ENCODE data around the gene KCNQ1OT1.

The KCNQ1OT1 gene

DNA sequence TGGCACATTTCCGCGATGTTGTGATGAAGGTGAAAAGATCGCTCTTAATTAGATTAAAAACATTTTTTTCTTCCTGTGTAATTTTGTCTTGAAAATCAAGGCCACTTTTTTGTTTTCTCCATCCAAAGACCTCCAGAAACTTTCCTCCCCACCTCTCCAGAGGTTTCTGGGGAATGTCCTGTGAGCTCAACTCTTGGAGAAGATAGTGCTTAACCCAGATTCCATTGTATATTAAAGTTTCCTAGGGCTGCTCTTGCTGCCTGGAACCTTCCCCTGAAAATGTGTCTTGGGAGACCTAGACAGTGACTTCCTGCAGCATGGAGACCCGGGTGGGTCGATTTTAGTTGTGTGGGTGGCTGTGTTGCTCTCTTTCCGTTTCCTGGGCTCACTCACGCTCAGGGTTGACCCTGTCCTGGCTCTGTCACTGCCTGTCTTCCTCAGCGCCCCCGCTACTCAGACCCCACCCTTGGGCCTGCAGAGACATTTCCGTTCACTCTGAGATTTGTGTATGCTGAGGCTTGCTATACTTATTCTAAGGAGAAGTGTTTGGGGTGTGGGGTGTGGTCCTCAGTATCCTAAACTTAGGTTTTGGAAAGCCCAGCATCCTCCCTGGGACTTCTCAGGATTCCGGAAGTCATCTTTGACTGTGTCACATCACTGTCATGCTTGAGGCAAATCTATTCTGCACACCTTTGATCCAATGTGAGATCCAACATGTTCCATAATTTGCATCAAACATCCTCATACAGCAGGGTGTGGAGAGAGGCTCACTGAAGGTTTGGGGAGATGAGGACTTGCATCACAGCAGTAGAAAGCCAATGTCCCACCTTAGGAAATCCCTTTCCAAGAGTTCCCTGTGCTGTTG is 47.2 kb downstream of the KCNQ1OT1 start:
- no peak for ATAC-seq
- no peak for TF ChIP-seq ZFP3 (CRISPR knock-in tag; IDR thresholded peaks at IDR 0.05)
- TF ChIP-seq, protein P1, sequence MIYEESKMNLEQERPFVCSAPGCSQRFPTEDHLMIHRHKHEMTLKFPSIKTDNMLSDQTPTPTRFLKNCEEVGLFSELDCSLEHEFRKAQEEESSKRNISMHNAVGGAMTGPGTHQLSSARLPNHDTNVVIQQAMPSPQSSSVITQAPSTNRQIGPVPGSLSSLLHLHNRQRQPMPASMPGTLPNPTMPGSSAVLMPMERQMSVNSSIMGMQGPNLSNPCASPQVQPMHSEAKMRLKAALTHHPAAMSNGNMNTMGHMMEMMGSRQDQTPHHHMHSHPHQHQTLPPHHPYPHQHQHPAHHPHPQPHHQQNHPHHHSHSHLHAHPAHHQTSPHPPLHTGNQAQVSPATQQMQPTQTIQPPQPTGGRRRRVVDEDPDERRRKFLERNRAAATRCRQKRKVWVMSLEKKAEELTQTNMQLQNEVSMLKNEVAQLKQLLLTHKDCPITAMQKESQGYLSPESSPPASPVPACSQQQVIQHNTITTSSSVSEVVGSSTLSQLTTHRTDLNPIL (CRISPR knock-in tag; IDR thresholded peaks at IDR 0.05; ENCODE audit: low read depth), result no peak

DNA sequence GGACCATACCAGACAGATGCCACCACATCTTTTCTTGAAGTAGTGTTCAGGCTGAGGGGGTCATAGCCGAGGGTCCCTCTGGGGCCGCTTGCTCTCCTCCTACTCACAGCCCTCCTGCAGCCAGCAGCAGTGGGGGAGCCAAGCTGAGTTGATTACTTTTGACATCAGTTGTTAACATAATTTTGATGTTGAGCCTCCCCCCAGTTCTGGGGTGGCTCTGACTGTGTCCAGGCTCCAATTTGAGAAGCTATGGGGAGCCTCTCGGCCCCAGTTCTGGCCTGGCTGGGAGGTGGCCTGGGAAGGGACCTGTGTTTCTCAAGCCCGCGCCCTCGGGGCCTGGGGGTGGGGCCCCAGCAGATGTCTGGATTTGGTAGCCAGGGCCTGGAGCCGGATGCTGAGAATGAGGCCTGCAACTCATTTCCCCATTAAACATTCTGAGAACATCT is 47.9 kb downstream of the KCNQ1OT1 start:
- TF ChIP-seq, protein P1 (CRISPR knock-in tag; IDR thresholded peaks at IDR 0.05; ENCODE audit: low read depth), result no peak
- TF ChIP-seq ZC3H10 (CRISPR knock-in tag; IDR thresholded peaks at IDR 0.05) (no peak), TOX (CRISPR knock-in tag; IDR thresholded peaks at IDR 0.05; ENCODE audit: borderline replicate concordance) (no peak), ISL1 (CRISPR knock-in tag; IDR thresholded peaks at IDR 0.05) (no peak), TCF4 (CRISPR knock-in tag; IDR thresholded peaks at IDR 0.05; ENCODE audit: borderline replicate concordance) (no peak; the same call in 1 of the 2 replicates), ZNF70 (CRISPR knock-in tag; IDR thresholded peaks at IDR 0.05) (no peak), OSR1 (CRISPR knock-in tag; IDR thresholded peaks at IDR 0.05) (no peak), CSDC2 (CRISPR knock-in tag; IDR thresholded peaks at IDR 0.05) (no peak), ARNTL (CRISPR knock-in tag; IDR thresholded peaks at IDR 0.05; ENCODE audit: borderline replicate concordance, low read depth) (no peak), SNAI2 (CRISPR knock-in tag; IDR thresholded peaks at IDR 0.05) (no peak), RARB (CRISPR knock-in tag; IDR thresholded peaks at IDR 0.05) (no peak), ESRRG (CRISPR knock-in tag; IDR thresholded peaks at IDR 0.05) (no peak), ZNF565 (CRISPR knock-in tag; conservative IDR thresholded peaks at IDR 0.05; ENCODE audit: low read depth) (no peak), GLIS3 (CRISPR knock-in tag; IDR thresholded peaks at IDR 0.05) (no peak)
- TF ChIP-seq, protein P2, sequence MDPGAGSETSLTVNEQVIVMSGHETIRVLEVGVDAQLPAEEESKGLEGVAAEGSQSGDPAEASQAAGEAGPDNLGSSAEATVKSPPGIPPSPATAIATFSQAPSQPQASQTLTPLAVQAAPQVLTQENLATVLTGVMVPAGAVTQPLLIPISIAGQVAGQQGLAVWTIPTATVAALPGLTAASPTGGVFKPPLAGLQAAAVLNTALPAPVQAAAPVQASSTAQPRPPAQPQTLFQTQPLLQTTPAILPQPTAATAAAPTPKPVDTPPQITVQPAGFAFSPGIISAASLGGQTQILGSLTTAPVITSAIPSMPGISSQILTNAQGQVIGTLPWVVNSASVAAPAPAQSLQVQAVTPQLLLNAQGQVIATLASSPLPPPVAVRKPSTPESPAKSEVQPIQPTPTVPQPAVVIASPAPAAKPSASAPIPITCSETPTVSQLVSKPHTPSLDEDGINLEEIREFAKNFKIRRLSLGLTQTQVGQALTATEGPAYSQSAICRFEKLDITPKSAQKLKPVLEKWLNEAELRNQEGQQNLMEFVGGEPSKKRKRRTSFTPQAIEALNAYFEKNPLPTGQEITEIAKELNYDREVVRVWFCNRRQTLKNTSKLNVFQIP (CRISPR knock-in tag; IDR thresholded peaks at IDR 0.05; ENCODE audit: borderline replicate concordance, low read depth), result no peak
- TF ChIP-seq, protein P3, sequence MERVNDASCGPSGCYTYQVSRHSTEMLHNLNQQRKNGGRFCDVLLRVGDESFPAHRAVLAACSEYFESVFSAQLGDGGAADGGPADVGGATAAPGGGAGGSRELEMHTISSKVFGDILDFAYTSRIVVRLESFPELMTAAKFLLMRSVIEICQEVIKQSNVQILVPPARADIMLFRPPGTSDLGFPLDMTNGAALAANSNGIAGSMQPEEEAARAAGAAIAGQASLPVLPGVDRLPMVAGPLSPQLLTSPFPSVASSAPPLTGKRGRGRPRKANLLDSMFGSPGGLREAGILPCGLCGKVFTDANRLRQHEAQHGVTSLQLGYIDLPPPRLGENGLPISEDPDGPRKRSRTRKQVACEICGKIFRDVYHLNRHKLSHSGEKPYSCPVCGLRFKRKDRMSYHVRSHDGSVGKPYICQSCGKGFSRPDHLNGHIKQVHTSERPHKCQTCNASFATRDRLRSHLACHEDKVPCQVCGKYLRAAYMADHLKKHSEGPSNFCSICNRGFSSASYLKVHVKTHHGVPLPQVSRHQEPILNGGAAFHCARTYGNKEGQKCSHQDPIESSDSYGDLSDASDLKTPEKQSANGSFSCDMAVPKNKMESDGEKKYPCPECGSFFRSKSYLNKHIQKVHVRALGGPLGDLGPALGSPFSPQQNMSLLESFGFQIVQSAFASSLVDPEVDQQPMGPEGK (CRISPR knock-in tag; IDR thresholded peaks at IDR 0.05; ENCODE audit: borderline replicate concordance), result no peak
- no peak for ATAC-seq

DNA sequence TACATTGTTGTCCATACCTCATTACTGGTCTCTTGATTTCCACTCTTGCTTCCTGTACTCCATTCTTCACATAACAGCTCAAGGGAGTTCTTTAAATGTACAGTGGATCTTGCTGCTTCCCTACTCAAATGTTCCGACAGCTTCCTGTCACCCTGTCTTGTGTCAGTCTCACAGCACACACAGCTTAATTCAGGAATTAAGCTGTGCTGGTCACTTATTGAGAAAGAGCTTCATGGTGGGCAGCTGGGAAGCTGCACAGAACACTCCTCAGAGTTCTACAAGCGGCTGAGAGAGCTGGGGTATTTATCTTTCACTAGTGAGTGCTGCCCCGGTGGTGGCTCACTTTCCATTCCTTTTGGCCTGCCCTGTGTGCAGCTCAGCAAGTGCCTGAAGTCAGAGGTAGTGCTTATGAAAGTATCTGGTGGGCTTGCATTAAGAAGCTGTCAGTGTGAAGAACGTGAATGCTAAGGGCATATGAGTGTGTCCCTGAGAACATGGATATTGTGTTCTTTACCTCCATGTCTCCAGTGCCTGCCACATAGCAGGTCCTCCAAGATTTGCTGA is 48.7 kb downstream of the KCNQ1OT1 start:
- ATAC-seq, result no peak
- TF ChIP-seq ZNF565 (CRISPR knock-in tag; conservative IDR thresholded peaks at IDR 0.05; ENCODE audit: low read depth) (no peak), ZNF70 (CRISPR knock-in tag; IDR thresholded peaks at IDR 0.05) (no peak), SNAI2 (CRISPR knock-in tag; IDR thresholded peaks at IDR 0.05) (no peak), ARNTL (CRISPR knock-in tag; IDR thresholded peaks at IDR 0.05; ENCODE audit: borderline replicate concordance, low read depth) (no peak), ZNF8 (CRISPR knock-in tag; IDR thresholded peaks at IDR 0.05) (no peak), GLIS3 (CRISPR knock-in tag; IDR thresholded peaks at IDR 0.05) (no peak), ZC3H10 (CRISPR knock-in tag; IDR thresholded peaks at IDR 0.05) (no peak), ISL1 (CRISPR knock-in tag; IDR thresholded peaks at IDR 0.05) (no peak), TOX (CRISPR knock-in tag; IDR thresholded peaks at IDR 0.05; ENCODE audit: borderline replicate concordance) (no peak)
- TF ChIP-seq, protein P4, sequence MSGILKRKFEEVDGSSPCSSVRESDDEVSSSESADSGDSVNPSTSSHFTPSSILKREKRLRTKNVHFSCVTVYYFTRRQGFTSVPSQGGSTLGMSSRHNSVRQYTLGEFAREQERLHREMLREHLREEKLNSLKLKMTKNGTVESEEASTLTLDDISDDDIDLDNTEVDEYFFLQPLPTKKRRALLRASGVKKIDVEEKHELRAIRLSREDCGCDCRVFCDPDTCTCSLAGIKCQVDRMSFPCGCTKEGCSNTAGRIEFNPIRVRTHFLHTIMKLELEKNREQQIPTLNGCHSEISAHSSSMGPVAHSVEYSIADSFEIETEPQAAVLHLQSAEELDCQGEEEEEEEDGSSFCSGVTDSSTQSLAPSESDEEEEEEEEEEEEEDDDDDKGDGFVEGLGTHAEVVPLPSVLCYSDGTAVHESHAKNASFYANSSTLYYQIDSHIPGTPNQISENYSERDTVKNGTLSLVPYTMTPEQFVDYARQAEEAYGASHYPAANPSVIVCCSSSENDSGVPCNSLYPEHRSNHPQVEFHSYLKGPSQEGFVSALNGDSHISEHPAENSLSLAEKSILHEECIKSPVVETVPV (CRISPR knock-in tag; IDR thresholded peaks at IDR 0.05), result no peak
- TF ChIP-seq, protein P3 (CRISPR knock-in tag; IDR thresholded peaks at IDR 0.05; ENCODE audit: borderline replicate concordance), result no peak
- TF ChIP-seq, protein P2 (CRISPR knock-in tag; IDR thresholded peaks at IDR 0.05; ENCODE audit: borderline replicate concordance, low read depth), result no peak
- TF ChIP-seq, protein P1 (CRISPR knock-in tag; IDR thresholded peaks at IDR 0.05; ENCODE audit: low read depth), result no peak
